NK-92 (cell line): ENCODE data around the gene SAMD4B.
A peak's percentile ranks its signal among the peaks of the same experiment; 100 is the strongest.

Experiments used
- DNase-seq: peaks from one replicate; lab custom pipeline; 2025; ENCODE audit not compliant: unreplicated experiment; lab: John Stamatoyannopoulos, UW

The SAMD4B gene

GRCh38 chr19:39389631-39390414 lies 47.6 kb downstream of the SAMD4B start:
- no peak for DNase-seq

GRCh38 chr19:39390451-39390750 lies 48.2 kb downstream of the SAMD4B start:
- DNase-seq: peak; percentile 61

- peak; percentile 80 for DNase-seq
Measured at GRCh38 chr19:39390751-39391437, 48.7 kb downstream of the SAMD4B start, which contains the start of the genes MED29 and PAF1. Gene MED29, plus strand, starts transcription at chr19:39391378. Its CDS starts 45 bp downstream, at chr19:39391423. Gene PAF1, minus strand, starts transcription at chr19:39391106. Its CDS starts 242 bp downstream, at chr19:39390864.

DNA sequence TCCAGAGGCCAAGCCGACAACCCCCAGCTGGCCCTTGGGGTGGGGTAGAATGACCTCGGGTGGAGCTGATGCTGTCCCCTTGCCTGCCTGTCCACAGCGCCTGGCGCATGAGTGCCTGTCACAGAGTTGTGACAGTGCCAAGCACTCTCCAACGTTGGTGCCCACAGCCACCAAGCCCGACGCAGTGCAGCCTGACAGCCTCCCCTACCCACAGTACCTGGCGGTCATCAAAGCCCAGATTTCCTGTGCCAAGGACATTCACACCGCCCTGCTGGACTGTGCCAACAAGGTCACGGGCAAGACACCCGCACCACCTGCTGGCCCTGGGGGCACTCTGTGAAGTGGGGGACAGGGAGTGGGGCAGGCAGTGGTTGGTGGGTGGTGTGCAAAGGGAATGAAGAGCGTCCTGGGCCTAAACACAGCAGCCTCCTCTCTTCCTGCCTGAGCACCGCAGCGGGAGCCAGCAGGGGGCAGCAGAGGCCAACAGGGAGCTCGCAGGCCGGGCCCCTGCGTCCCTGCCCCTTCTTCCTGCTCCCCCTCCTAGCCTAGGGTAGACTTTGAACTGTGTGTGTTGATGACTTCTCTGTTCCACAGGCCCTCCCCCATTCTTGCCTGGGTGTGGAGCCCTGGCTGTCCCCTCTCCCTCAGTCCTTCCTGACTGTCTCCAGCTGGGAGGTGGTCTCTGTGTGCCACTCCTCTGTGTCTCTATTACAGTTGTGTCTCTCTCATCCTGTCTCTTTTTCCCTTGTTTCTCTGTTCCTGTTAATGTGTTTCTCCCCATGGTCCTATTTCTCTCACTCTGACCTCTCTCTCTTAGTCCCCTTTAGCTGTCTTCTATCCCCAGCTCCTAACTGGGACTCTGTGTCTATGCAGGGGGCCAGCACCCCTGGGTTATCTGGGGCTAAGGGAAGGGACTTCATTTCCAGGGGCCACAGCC lies 55.4 kb downstream of the SAMD4B start:
- DNase-seq: peak; percentile 45

GRCh38 chr19:39398297-39398864 lies 56.2 kb downstream of the SAMD4B start:
- DNase-seq: no peak

- DNase-seq: no peak
Measured at GRCh38 chr19:39399668-39400050, 57.4 kb downstream of the SAMD4B start.

GRCh38 chr19:39400061-39400460 lies 57.8 kb downstream of the SAMD4B start:
- DNase-seq: no peak

DNA sequence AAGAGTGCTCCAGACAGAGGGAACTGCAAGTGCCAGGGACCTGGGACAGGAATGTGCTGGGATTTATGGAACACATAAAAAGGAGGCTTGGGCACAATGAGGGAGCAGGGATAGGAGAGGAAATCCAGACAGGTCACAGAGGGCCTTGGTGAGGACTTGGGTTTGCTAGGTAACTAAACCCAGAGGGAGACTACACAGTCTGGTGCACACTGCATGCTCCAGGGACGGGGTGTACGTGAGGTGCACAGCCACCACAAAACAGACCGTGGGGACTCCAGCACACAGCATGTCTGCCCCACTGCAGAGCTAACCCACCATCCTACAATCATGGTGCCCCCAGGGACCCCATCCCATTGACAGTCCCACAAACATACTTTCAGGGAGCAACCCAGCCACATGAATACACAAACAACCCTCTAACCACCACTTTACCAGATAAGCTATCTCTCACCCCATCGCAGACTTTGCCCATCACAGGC lies 58.9 kb downstream of the SAMD4B start:
- no peak for DNase-seq

GRCh38 chr19:39401549-39402345 lies 59.5 kb downstream of the SAMD4B start:
- peak; percentile 41 for DNase-seq

- DNase-seq: peak; percentile 33
Measured at GRCh38 chr19:39402346-39403300, 60.4 kb downstream of the SAMD4B start.

DNA sequence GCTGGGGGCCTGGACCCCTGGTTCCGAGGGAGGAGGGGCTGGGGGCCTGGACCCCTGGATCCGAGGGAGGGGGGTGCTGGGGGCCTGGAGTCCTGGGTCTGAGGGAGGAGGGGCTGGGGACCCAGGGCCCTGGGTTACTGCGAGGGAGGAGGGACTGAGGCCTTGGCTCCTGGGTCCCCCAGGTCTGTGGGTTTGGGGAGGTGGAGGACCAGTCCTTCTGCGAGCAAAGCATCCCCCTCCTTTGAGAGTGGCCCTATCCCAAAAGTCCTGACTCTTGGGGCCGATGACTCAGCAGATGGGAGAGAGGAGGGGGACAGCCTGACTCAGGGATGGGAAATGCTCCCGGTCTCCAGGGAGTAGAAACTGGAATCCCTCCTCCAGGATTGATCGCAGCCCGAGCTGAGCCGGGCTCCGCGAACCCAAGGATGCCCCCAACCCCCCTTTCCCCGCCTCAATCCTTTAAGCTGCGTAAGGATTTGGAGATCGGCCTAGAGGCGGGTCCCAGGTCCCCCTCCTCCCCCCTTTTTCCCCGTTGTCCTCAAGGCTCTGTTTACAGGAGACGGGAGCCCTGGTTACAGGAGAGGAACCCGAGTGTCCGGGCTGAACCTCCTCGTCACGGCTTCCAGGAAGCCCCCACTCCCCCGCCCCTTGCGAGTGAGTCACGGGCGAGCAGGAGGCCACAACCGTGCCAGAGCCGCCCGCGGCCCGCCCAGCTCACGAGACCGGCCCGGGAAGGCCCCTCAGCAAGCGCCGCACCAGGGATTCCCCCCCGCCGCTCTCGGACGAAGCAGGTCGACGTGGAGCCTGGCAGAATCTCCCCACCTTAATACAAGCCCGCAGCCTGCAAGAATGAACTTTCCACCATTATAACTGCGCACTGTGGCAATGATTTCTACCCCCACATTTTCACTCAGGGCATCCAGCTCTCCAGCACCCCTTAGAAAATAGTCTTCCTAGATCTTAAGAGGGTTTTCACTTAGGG lies 61.4 kb downstream of the SAMD4B start:
- DNase-seq: peak; percentile 65

DNA sequence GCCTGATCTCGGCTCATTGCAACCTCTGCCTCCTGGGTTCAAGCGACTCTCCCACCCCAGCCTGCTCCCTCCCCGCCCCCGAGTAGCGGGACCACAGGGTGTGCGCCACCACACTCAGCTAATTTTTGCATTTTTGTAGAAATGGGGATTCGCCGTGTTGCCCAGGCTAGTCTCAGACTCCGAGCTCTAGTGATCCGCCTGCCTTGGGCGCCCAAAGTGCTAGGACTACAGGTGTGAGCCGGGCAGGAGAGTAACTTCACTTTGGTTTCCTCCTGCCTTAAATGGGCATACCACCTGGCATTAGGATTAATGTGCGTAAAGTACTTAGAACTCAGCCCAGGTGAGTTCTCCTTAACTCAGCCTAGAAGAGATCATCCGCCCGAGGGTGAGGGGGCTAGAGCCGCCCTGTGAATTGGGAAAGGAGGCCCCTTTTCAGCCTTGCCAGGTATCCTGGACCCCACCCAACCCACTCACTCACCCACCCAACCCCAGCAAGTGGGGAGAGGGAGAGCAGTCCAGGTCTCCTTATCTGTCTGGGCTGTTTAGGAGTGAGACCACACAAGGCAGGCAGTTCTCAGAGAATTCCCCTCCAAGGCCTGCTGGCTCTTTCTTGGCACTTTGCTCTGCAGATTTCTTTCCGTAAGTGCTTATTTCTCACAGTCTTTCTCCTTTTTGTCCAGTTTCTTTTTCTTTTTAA lies 63.2 kb downstream of the SAMD4B start:
- DNase-seq: no peak

- peak; percentile 28 for DNase-seq
Measured at GRCh38 chr19:39405958-39406655, 63.9 kb downstream of the SAMD4B start.

DNA sequence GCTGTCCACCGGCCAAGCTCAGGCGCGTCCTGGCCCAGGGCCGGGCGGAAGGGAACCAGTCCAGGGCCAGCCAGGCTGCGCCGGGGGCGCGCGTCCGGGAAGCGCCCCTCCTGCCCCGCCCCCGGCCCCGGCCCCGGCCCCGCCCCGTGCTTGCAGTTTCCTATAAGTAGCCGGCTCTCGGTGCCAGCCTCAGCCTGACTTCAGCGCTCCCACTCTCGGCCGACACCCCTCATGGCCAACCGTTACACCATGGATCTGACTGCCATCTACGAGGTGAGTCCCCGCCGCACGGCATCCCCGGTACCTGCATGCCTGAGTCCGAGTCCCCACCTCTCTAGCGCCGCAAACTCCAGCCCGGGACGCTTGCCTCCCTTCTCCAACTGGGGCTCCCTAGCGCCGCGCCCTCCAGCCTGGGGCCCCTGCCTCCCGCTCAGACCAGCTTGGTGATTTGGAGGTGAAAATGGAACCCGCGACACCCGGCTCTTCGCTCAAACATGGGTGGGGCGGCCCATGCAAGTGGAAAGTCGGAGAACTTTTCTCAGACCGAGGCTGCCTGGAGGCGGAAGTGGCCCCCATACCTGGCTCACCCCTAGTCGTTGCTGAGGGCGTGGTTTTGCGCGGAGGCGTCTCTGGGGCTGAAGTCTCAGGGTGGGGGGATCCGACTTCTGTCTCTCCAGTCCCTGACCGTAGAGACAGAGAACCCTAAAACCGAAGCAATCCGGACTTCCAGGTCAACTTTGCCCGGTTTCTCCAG lies 64.6 kb downstream of the SAMD4B start, which contains the start of gene ZFP36:
ZFP36 (plus strand) TSS at position 192 of the 754 bp plus-strand sequence; CDS start at position 250, 58 bp downstream.
- no peak for DNase-seq

DNA sequence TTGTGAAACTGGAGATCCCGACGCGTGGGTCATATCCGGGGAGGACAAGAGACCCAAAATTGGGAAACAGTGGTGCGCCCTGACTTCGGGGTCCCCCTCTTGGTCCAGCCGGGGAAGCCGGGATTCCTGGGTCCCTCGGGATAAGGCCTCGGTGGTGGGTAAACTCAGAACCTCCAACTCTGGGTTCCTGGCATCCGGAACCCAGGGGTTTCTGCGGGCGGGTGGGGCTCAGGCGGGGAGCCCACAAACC lies 65.1 kb downstream of the SAMD4B start:
- no peak for DNase-seq
